ENCODE results near the gene INSIG1.

The INSIG1 gene

DNA sequence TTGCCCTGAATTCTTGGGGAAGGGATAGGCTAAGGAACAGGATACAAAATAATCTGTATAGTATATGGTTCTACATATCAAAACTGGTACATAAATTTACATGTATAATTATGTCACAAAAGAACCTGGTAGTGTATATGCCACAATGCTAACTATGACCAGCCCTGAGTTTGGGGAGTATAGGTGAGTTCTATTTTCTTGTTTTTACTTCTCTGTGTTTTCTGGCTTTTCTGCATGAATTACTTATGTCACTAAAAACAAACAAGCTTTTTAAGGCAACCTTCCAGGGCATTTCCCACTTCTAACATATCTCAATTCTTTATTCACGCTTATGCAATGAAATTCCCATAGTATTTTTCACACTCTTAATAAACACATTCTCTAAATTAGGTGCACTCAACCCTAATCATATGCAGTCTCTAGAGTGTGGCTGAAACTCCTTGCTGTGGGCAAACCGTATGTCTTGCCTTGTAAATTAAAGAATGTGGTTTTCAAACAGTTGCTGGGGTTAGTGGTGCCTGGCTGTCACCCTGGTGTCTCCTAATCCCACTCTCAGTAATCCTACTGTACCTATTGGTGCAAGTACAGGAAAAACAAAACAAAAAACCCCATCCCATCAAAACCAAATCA is 14.0 kb upstream of the INSIG1 start:
- Mint-ChIP-seq H3K4me1 (no peaks in the 10 kb centered on the region), H3K4me3 (no peak overlapping the region), H3K9me3 (peaks cover 2% of the 10 kb centered on the region), H3K27me3 (ENCODE audit: low read depth) (peaks cover 15% of the 10 kb centered on the region), H3K36me3 (ENCODE audit: low read depth) (no peaks in the 10 kb centered on the region), H3K27ac (peak overlapping the region in 1 of 3 experiments; percentile 12)
- TF ChIP-seq, protein P1, sequence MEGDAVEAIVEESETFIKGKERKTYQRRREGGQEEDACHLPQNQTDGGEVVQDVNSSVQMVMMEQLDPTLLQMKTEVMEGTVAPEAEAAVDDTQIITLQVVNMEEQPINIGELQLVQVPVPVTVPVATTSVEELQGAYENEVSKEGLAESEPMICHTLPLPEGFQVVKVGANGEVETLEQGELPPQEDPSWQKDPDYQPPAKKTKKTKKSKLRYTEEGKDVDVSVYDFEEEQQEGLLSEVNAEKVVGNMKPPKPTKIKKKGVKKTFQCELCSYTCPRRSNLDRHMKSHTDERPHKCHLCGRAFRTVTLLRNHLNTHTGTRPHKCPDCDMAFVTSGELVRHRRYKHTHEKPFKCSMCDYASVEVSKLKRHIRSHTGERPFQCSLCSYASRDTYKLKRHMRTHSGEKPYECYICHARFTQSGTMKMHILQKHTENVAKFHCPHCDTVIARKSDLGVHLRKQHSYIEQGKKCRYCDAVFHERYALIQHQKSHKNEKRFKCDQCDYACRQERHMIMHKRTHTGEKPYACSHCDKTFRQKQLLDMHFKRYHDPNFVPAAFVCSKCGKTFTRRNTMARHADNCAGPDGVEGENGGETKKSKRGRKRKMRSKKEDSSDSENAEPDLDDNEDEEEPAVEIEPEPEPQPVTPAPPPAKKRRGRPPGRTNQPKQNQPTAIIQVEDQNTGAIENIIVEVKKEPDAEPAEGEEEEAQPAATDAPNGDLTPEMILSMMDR (IDR thresholded peaks at IDR 0.05; ENCODE audit: unreplicated experiment in 3 of 3) = no peak

GRCh38 chr7:155284496-155285274 is 13.0 kb upstream of the INSIG1 start:
- Mint-ChIP-seq H3K9me3 (peaks cover 2% of the 10 kb centered on the region), H3K4me3 (no peak overlapping the region), H3K36me3 (ENCODE audit: low read depth) (no peaks in the 10 kb centered on the region), H3K27ac (no peak overlapping the region), H3K4me1 (no peaks in the 10 kb centered on the region), H3K27me3 (ENCODE audit: low read depth) (peaks cover 15% of the 10 kb centered on the region)
- TF ChIP-seq, protein P1 (IDR thresholded peaks at IDR 0.05; ENCODE audit: unreplicated experiment in 3 of 3) = no peak

DNA sequence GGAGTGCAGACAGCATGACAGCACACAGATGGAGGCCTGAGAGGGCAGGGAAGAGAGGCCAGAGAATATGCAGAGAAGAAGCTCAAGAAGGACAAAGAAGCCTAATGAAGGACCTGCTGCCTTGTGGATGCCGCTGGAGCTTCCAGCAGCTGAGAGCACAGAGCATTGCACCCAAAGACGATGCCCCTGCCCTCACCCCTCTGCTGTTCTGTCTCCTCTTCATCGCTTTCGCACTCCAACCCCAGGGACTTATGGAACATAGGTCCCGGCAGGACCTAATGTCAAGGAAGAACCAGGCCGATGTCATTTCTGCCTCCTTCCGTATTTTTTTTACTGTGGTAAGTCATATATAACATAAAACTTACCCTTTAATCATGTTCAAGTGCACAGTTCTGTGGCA is 12.3 kb upstream of the INSIG1 start:
- Mint-ChIP-seq H3K9me3 (peaks cover 2% of the 10 kb centered on the region), H3K4me1 (no peaks in the 10 kb centered on the region), H3K27ac (no peak overlapping the region), H3K4me3 (no peak overlapping the region), H3K36me3 (ENCODE audit: low read depth) (no peaks in the 10 kb centered on the region), H3K27me3 (ENCODE audit: low read depth) (peaks cover 15% of the 10 kb centered on the region)
- TF ChIP-seq, protein P1 (IDR thresholded peaks at IDR 0.05; ENCODE audit: unreplicated experiment in 3 of 3) = no peak

GRCh38 chr7:155285833-155286232 is 11.8 kb upstream of the INSIG1 start:
- Mint-ChIP-seq H3K36me3 (ENCODE audit: low read depth) (no peaks in the 10 kb centered on the region), H3K9me3 (peaks cover 2% of the 10 kb centered on the region), H3K27ac (no peak overlapping the region), H3K4me3 (no peak overlapping the region), H3K4me1 (no peaks in the 10 kb centered on the region), H3K27me3 (ENCODE audit: low read depth) (peaks cover 14% of the 10 kb centered on the region)
- TF ChIP-seq, protein P1 (IDR thresholded peaks at IDR 0.05; ENCODE audit: unreplicated experiment in 3 of 3) = no peak

DNA sequence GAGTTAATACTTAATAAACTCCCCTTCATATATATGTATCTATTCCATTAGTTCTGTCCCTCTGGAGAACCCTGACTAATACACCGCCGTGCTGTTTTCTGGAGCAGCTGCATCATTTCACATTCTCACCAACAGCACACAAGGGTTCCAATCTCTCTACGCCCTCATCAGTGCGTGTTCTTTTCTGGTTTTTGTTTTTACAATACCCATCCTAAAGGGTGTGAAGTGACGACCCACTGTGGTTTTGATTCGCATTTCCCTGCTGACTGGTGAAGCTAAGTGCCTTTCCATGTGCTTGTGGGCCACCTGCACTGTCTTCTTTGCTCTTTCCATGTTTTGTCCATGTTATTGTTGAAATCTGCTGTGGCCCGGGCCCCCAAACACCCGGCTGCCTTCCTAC is 11.0 kb upstream of the INSIG1 start:
- Mint-ChIP-seq H3K27ac (no peak overlapping the region), H3K9me3 (peaks cover 2% of the 10 kb centered on the region), H3K27me3 (ENCODE audit: low read depth) (peaks cover 11% of the 10 kb centered on the region), H3K4me1 (no peaks in the 10 kb centered on the region), H3K36me3 (ENCODE audit: low read depth) (no peaks in the 10 kb centered on the region), H3K4me3 (no peak overlapping the region)
- TF ChIP-seq, protein P1 (IDR thresholded peaks at IDR 0.05; ENCODE audit: unreplicated experiment in 3 of 3) = no peak
